Memory B cell (primary cell): ENCODE results near the gene AGTRAP.

Source experiments
- ATAC-seq: fragments of 150-1000 bp; cut with Tn5 transposase; 2 replicates; pipeline ENCODE4 v1.10.0; 2021; ENCODE audit warnings: low read depth, mild to moderate bottlenecking, moderate library complexity
- DNase-seq, 2 donors: peaks; one replicate each; pipeline ENCODE4 v3.0.0; 2022; ENCODE audit warnings: low spot score in 2 of 2
- H3K27ac Mint-ChIP-seq: one replicate; pipeline ENCODE4 v1.8.0; 2022; ENCODE audit warnings: mild to moderate bottlenecking, moderate library complexity, mixed read lengths
- H3K27me3 Mint-ChIP-seq: one replicate; pipeline ENCODE4 v1.8.0; 2022; ENCODE audit warnings: mixed read lengths
- H3K36me3 Mint-ChIP-seq: one replicate; pipeline ENCODE4 v1.8.0; 2022; ENCODE audit warnings: mild to moderate bottlenecking, mixed read lengths
- H3K4me1 Mint-ChIP-seq: one replicate; pipeline ENCODE4 v1.8.0; 2022; ENCODE audit warnings: mixed read lengths
- H3K4me3 Mint-ChIP-seq: one replicate; pipeline ENCODE4 v1.8.0; 2022; ENCODE audit warnings: mild to moderate bottlenecking, moderate library complexity, mixed read lengths
- H3K9me3 Mint-ChIP-seq: one replicate; pipeline ENCODE4 v1.8.0; 2022; ENCODE audit warnings: mixed read lengths

AGTRAP gene

GRCh38 chr1:11701981-11702803 lies 33.7 kb upstream of the AGTRAP start:
- H3K4me1 Mint-ChIP-seq = no peaks in the 10 kb centered on the region
- ATAC-seq (no peak), DNase-seq (no peak)
- H3K4me3 Mint-ChIP-seq = no peak overlapping the region
- peaks cover 12% of the 10 kb centered on the region for H3K27me3 Mint-ChIP-seq
- no peaks in the 10 kb centered on the region for H3K9me3 Mint-ChIP-seq
- H3K27ac Mint-ChIP-seq = no peak overlapping the region
- H3K36me3 Mint-ChIP-seq = no peaks in the 10 kb centered on the region

- H3K27ac Mint-ChIP-seq = no peak overlapping the region
- H3K36me3 Mint-ChIP-seq = no peaks in the 10 kb centered on the region
- no peak for DNase-seq
- no peaks in the 10 kb centered on the region for H3K9me3 Mint-ChIP-seq
- no peak overlapping the region for H3K4me3 Mint-ChIP-seq
- H3K27me3 Mint-ChIP-seq = peaks cover 17% of the 10 kb centered on the region
- peaks cover 2% of the 10 kb centered on the region for H3K4me1 Mint-ChIP-seq
- no peak for ATAC-seq
Observed at GRCh38 chr1:11703357-11704193, 32.4 kb upstream of the AGTRAP start.

- Mint-ChIP-seq H3K4me3 (no peak overlapping the region), H3K27me3 (peaks cover 21% of the 10 kb centered on the region)
- ATAC-seq = no peak
Observed at GRCh38 chr1:11704194-11704529, 31.8 kb upstream of the AGTRAP start.

DNA sequence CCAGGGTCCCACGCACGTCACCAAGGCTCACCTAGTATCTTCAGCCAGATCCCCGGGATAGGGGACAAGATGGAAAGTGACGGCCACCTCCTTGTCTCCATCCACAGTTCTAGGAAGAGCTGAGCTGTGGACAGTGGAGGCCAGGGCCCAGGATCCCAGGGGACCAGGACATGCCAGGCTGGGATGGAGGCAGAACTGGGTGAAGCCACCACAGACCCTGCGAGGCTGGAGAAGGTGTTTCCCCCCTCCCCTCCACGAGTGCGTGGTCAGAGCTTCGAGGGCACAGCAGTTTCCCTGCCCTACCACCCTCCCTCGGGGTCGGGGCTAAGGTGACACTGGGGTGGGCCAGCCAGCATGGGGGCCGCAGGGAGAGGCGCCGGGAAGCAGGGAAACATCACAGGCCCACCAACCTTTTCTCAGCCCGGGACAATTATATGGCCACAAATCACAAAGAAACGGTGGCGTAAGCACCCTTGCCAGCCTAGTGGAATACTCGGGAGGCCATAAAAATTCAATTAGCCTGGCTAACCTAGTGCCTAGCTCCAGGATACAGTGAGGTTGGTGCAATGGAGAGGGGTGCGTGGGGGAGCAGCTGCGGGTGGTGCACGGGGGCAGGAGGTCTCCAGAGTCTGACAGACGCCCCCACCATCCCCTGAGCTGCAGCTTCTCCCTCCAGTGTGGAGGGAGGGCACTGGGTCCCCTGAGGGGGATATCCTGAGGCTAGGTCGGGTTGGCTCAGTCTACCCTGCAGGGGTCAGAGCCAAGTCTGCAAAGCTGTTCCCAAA lies 31.1 kb upstream of the AGTRAP start:
- peaks cover 21% of the 10 kb centered on the region for H3K27me3 Mint-ChIP-seq
- no peaks in the 10 kb centered on the region for H3K36me3 Mint-ChIP-seq
- ATAC-seq (no peak), DNase-seq (no peak)
- H3K4me3 Mint-ChIP-seq = no peak overlapping the region
- peaks cover 5% of the 10 kb centered on the region for H3K4me1 Mint-ChIP-seq
- no peaks in the 10 kb centered on the region for H3K9me3 Mint-ChIP-seq
- H3K27ac Mint-ChIP-seq = no peak overlapping the region

More at GRCh38 chr1:11704194-11704529, 31.8 kb upstream of the AGTRAP start:
- Mint-ChIP-seq H3K36me3 (no peaks in the 10 kb centered on the region), H3K27ac (no peak overlapping the region), H3K9me3 (no peaks in the 10 kb centered on the region), H3K4me1 (peaks cover 5% of the 10 kb centered on the region)
- no peak for DNase-seq

GRCh38 chr1:11705596-11705995 lies 30.3 kb upstream of the AGTRAP start:
- no peak overlapping the region for H3K27ac Mint-ChIP-seq
- ATAC-seq = no peak
- no peaks in the 10 kb centered on the region for H3K36me3 Mint-ChIP-seq
- peaks cover 5% of the 10 kb centered on the region for H3K4me1 Mint-ChIP-seq
- peaks cover 21% of the 10 kb centered on the region for H3K27me3 Mint-ChIP-seq
- H3K4me3 Mint-ChIP-seq = no peak overlapping the region
- no peaks in the 10 kb centered on the region for H3K9me3 Mint-ChIP-seq
- no peak for DNase-seq

DNA sequence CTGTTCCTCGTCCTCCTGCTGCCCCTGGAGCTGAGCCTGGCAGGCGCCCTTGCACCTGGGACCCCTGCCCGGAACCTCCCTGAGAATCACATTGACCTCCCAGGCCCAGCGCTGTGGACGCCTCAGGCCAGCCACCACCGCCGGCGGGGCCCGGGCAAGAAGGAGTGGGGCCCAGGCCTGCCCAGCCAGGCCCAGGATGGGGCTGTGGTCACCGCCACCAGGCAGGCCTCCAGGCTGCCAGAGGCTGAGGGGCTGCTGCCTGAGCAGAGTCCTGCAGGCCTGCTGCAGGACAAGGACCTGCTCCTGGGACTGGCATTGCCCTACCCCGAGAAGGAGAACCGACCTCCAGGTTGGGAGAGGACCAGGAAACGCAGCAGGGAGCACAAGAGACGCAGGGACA lies 29.6 kb upstream of the AGTRAP start:
- no peak overlapping the region for H3K4me3 Mint-ChIP-seq
- no peak for DNase-seq
- peaks cover 5% of the 10 kb centered on the region for H3K4me1 Mint-ChIP-seq
- H3K27ac Mint-ChIP-seq = no peak overlapping the region
- no peaks in the 10 kb centered on the region for H3K9me3 Mint-ChIP-seq
- ATAC-seq = no peak
- H3K36me3 Mint-ChIP-seq = no peaks in the 10 kb centered on the region
- peaks cover 21% of the 10 kb centered on the region for H3K27me3 Mint-ChIP-seq

DNA sequence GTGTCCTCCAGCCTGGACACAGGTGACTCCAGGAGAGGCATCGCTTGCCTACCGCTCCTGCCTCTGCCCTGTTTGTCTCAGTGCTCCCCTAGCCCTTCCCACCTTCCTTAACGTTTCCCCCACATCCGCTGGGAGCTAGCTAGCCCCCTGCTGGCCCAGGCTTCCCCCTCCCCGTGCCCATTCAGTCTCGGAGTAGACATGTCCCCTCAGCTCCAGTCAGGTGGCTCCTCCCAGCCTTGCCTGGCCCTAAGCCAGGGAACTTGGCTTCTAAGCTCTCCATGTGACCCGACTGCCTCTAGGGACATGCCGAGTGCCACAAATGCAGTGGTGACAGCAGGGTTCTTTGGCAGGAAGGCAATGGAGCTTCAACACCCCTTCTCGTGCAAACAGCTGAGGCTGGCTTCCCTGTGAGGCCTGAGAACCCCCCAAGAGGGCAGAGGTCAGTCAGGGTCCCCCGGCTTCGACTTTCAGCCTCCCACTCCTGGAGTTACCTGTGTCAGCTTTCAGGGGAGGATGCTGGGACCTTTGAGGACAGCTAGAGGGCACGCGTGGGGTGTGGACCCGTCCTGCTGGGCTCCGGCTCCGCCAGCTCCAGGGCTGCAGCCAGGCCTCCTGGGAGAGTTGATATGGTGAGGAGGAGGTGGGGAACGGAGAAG lies 28.2 kb upstream of the AGTRAP start:
- Mint-ChIP-seq H3K4me3 (no peak overlapping the region), H3K4me1 (peaks cover 5% of the 10 kb centered on the region), H3K36me3 (no peaks in the 10 kb centered on the region), H3K27ac (no peak overlapping the region), H3K27me3 (peaks cover 24% of the 10 kb centered on the region), H3K9me3 (no peaks in the 10 kb centered on the region)
- DNase-seq = no peak
- no peak for ATAC-seq

- Mint-ChIP-seq H3K4me1 (peaks cover 5% of the 10 kb centered on the region), H3K27ac (no peak overlapping the region), H3K4me3 (no peak overlapping the region), H3K36me3 (no peaks in the 10 kb centered on the region), H3K27me3 (peaks cover 20% of the 10 kb centered on the region), H3K9me3 (no peaks in the 10 kb centered on the region)
- ATAC-seq (no peak), DNase-seq (no peak)
Observed at GRCh38 chr1:11708554-11709350, 27.2 kb upstream of the AGTRAP start.

GRCh38 chr1:11711490-11711889 lies 24.4 kb upstream of the AGTRAP start:
- Mint-ChIP-seq H3K27me3 (peaks cover 12% of the 10 kb centered on the region), H3K4me1 (peaks cover 5% of the 10 kb centered on the region), H3K27ac (no peak overlapping the region), H3K36me3 (no peaks in the 10 kb centered on the region), H3K9me3 (no peaks in the 10 kb centered on the region), H3K4me3 (no peak overlapping the region)
- ATAC-seq (no peak), DNase-seq (no peak)

GRCh38 chr1:11712285-11712684 lies 23.7 kb upstream of the AGTRAP start:
- H3K9me3 Mint-ChIP-seq = no peaks in the 10 kb centered on the region
- no peaks in the 10 kb centered on the region for H3K36me3 Mint-ChIP-seq
- H3K27ac Mint-ChIP-seq = no peak overlapping the region
- peaks cover 5% of the 10 kb centered on the region for H3K4me1 Mint-ChIP-seq
- no peak for ATAC-seq
- no peak overlapping the region for H3K4me3 Mint-ChIP-seq
- DNase-seq = no peak
- peaks cover 12% of the 10 kb centered on the region for H3K27me3 Mint-ChIP-seq

- Mint-ChIP-seq H3K36me3 (no peaks in the 10 kb centered on the region), H3K27ac (no peak overlapping the region), H3K9me3 (no peaks in the 10 kb centered on the region), H3K4me3 (no peak overlapping the region), H3K27me3 (peaks cover 9% of the 10 kb centered on the region), H3K4me1 (peaks cover 3% of the 10 kb centered on the region)
- no peak for DNase-seq
- ATAC-seq = no peak
Observed at GRCh38 chr1:11713095-11713494, 22.8 kb upstream of the AGTRAP start.

- H3K4me1 Mint-ChIP-seq = peaks cover 9% of the 10 kb centered on the region
- H3K36me3 Mint-ChIP-seq = no peaks in the 10 kb centered on the region
- DNase-seq (no peak), ATAC-seq (no peak)
- peaks cover 3% of the 10 kb centered on the region for H3K27me3 Mint-ChIP-seq
- no peaks in the 10 kb centered on the region for H3K9me3 Mint-ChIP-seq
- H3K27ac Mint-ChIP-seq = no peak overlapping the region
- H3K4me3 Mint-ChIP-seq = no peak overlapping the region
Observed at GRCh38 chr1:11714831-11715575, 20.9 kb upstream of the AGTRAP start.
